GM06990 (cell line): Measurements from ENCODE around the gene RBM43.

ENCODE experiments used
- DNase-seq: peaks from one replicate; pipeline ENCODE4 v3.0.0-alpha.2; 2011; ENCODE audit not compliant: insufficient read length; ENCODE audit errors: extremely low read depth
- H3K27me3 ChIP-seq: replicated peaks from 2 replicates; pipeline ENCODE4 v1.6.0; 2011; ENCODE audit warnings: low read length; ENCODE audit not compliant: control insufficient read depth, insufficient read depth
- H3K36me3 ChIP-seq: 2 replicates; pipeline ENCODE4 v1.5.1; 2011; ENCODE audit warnings: low read length; ENCODE audit not compliant: control insufficient read depth, insufficient read depth
- H3K4me3 ChIP-seq: replicated peaks from 2 replicates; pipeline ENCODE4 v1.5.1; 2011; ENCODE audit warnings: low read depth, mild to moderate bottlenecking, control low read depth, low read length
- CTCF ChIP-seq: IDR thresholded peaks from 2 replicates; pipeline ENCODE4 v1.5.1; 2011; ENCODE audit warnings: low read length, control low read depth, mild to moderate bottlenecking, inconsistent platforms; ENCODE audit not compliant: insufficient read depth, poor library complexity, severe bottlenecking

Gene RBM43

GRCh38 chr2:151267537-151267936, 5.9 kb upstream of the RBM43 start:
- no peak for DNase-seq
- peaks cover 2% of the 10 kb centered on the region for H3K36me3 ChIP-seq
- no peak overlapping the region for H3K4me3 ChIP-seq
- no peak for TF ChIP-seq CTCF
- H3K27me3 ChIP-seq: no peaks in the 10 kb centered on the region

GRCh38 chr2:151265991-151266390, 4.3 kb upstream of the RBM43 start:
- no peak for DNase-seq
- no peaks in the 10 kb centered on the region for H3K27me3 ChIP-seq

DNA sequence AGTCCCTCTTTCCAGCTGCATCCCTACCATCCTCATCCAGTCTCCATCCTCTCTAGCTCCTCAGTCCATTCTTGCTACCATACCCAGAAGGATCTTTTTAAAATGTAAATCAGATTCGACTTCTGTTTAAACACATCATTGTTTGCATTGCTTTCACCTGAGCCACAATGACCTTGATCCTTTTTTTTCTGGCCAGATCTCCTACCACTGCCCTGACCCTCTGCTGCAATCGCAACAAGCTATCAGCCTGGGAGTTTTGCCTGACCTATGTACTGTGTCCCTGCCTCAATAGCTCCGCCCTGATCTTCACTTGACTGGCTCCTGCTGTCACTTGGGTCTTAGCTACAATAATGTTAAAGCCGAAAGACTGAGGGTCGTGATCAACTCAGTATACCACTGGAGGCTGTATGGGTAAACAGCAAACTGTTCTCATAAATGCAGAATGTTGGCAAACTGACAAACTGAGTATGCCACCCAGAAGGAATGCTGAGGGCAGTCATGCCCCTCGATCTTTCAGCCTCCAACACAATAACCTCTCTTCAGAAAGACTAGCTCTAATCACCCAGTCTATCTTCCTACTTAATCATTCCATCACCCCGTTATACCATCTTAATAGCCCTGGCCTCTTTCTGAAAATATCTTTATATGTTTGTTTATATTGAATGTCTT, 2.6 kb upstream of the RBM43 start:
- no peak overlapping the region for H3K4me3 ChIP-seq
- DNase-seq: no peak
- no peak for TF ChIP-seq CTCF
- no peaks in the 10 kb centered on the region for H3K36me3 ChIP-seq
- H3K27me3 ChIP-seq: no peaks in the 10 kb centered on the region

More at GRCh38 chr2:151265991-151266390, 4.3 kb upstream of the RBM43 start:
- no peak for TF ChIP-seq CTCF
- Histone ChIP-seq H3K36me3 (peaks cover 1% of the 10 kb centered on the region), H3K4me3 (no peak overlapping the region)

GRCh38 chr2:151262629-151263028, 966 bp upstream of the RBM43 start:
- no peaks in the 10 kb centered on the region for H3K36me3 ChIP-seq
- no peak for DNase-seq
- TF ChIP-seq CTCF: no peak
- no peaks in the 10 kb centered on the region for H3K27me3 ChIP-seq
- H3K4me3 ChIP-seq: no peak overlapping the region

DNA sequence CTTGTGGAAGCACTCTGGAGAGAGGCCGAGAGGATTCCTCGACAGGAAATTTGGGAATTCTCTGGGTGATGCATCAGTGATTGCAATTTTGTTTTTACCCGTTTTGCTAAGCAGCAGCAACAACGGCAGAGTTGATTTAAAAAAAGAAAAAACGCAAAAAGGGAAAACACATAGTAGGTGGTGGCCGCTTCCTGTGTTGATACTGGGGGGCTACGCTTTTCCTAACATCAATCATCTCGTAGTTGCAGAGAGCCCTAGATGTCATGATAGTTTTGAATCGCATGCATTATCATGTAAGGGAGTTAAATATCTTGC, 271 bp upstream of the RBM43 start:
- Histone ChIP-seq H3K36me3 (no peaks in the 10 kb centered on the region), H3K27me3 (no peaks in the 10 kb centered on the region), H3K4me3 (peak overlapping the region; percentile 76)
- TF ChIP-seq CTCF: no peak
- DNase-seq: no peak
